Fibroblast of lung (primary cell): ENCODE measurements around the gene UBE2L3. TPM values are rescaled to one million over a fixed set of nuclear protein-coding genes. Genes with fewer than 3 reads are reported as not detected.

Experiments
- DNase-seq, 2 donors: peaks; one replicate each; pipeline versions ENCODE4 v3.0.0 to v3.0.0-alpha.2; 2010; ENCODE audit warnings: low read depth in 2 of 2
- H2AFZ ChIP-seq: 2 replicates; pipeline ENCODE4 v1.5.1; 2012; ENCODE audit warnings: low read length, control low read depth, inconsistent platforms
- H3K27ac ChIP-seq: 2 replicates; pipeline ENCODE4 v1.5.1; 2011; ENCODE audit warnings: low read length, control low read depth; ENCODE audit not compliant: insufficient read depth
- H3K27me3 ChIP-seq: 2 replicates; pipeline ENCODE4 v1.5.1; 2011; ENCODE audit warnings: mild to moderate bottlenecking, low read length; ENCODE audit not compliant: control insufficient read depth, insufficient read depth
- H3K36me3 ChIP-seq: 2 replicates; pipeline ENCODE4 v1.5.1; 2011; ENCODE audit warnings: low read length; ENCODE audit not compliant: control insufficient read depth, insufficient read depth
- H3K4me1 ChIP-seq: 2 replicates; pipeline ENCODE4 v1.5.1; 2011; ENCODE audit warnings: low read length; ENCODE audit not compliant: control insufficient read depth, insufficient read depth; ENCODE audit errors: extremely low read depth
- H3K4me2 ChIP-seq: 2 replicates; pipeline ENCODE4 v1.5.1; 2011; ENCODE audit warnings: low read length, control low read depth; ENCODE audit not compliant: insufficient read depth; ENCODE audit errors: extremely low read depth
- H3K4me3 ChIP-seq, 4 experiments: fragments of 200-600 bp in 1 of 4; sonication (generic) in 1 of 4; replicated peaks in 1 of 4; 2 replicates each; pipeline ENCODE4 v1.5.1; 2011 to 2016; ENCODE audit warnings: low read length in 4 of 4, low read depth in 3 of 4, mild to moderate bottlenecking in 3 of 4, control low read depth in 2 of 4, inconsistent platforms in 1 of 4, mixed read lengths in 1 of 4; ENCODE audit not compliant: insufficient read depth in 1 of 4; ENCODE audit errors: control extremely low read depth in 1 of 4
- H3K79me2 ChIP-seq: 2 replicates; pipeline ENCODE4 v1.5.1; 2012; ENCODE audit warnings: mild to moderate bottlenecking, low read length, inconsistent platforms; ENCODE audit not compliant: control insufficient read depth, insufficient read depth
- H3K9ac ChIP-seq: 2 replicates; pipeline ENCODE4 v1.5.1; 2011; ENCODE audit warnings: mild to moderate bottlenecking, low read length, control low read depth; ENCODE audit not compliant: insufficient read depth
- H3K9me3 ChIP-seq: 2 replicates; pipeline ENCODE4 v1.5.1; 2012; ENCODE audit warnings: low read depth, low read length; ENCODE audit not compliant: control insufficient read depth, insufficient read depth
- H4K20me1 ChIP-seq: 2 replicates; pipeline ENCODE4 v1.5.1; 2011; ENCODE audit warnings: low read length; ENCODE audit not compliant: control insufficient read depth, insufficient read depth; ENCODE audit errors: extremely low read depth
- EZH2 ChIP-seq: IDR thresholded peaks from 2 replicates; pipeline ENCODE4 v1.5.1; 2012; ENCODE audit warnings: low read length, control low read depth, mild to moderate bottlenecking; ENCODE audit errors: missing control alignments
- polyA plus RNA-seq, 2 donors: library from polyadenylated mRNA; depleted of rRNA in 1 of 2; stranded (reverse) in 1 of 2; unstranded in 1 of 2; fragments of >200 nt; gene quantifications; 2 replicates each; pipeline ENCODE4 v1.2.1, GENCODE V29; 2011 to 2012; ENCODE audit warnings: missing spikeins in 1 of 2
- total RNA-seq: library from RNA; depleted of rRNA; stranded (reverse); fragments of >200 nt; gene quantifications from 2 replicates; pipeline ENCODE4 v1.2.1, GENCODE V29; 2014
- TF ChIP-seq, protein P1 (sequence below), 2 donors: IDR thresholded peaks in 1 of 2; conservative IDR thresholded peaks in 1 of 2; 1 replicate in 1 of 2; 2 replicates in 1 of 2; pipeline ENCODE4 v1.5.1; 2011 to 2012; ENCODE audit warnings: low read length in 2 of 2, control low read depth in 1 of 2, inconsistent platforms in 1 of 2, low read depth in 1 of 2, mild to moderate bottlenecking in 1 of 2

Gene UBE2L3
- total and polyA plus RNA-seq, 2 donors (not counting 1 experiment from before 2014, with no cell fraction given), result 23.8 to 82.4 TPM

DNA sequence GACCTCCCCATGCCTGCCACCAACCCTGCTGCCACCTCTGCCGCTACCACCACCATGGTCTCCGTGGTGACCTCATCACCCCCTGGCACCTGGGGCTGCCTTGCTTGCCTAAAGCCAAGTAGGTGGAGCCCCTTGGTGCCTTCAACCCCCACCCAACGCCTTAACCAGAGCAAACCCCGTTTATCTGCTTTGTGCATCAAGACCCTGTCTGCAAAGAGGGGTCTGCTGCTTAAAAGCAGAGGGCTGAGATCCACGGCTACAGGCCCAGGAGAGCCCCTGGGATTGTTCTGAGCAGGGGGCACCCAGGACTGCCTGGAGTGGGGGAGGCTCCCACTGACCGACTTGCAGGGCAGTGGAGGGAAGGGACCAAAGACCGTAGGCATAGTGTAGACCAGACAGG, 93.4 kb downstream of the UBE2L3 start:
- Histone ChIP-seq H3K36me3 (no peaks in the 10 kb centered on the region), H2AFZ (no peak overlapping the region), H3K79me2 (no peaks in the 10 kb centered on the region), H3K9ac (no peak overlapping the region), H3K4me2 (no peak overlapping the region), H3K27me3 (no peaks in the 10 kb centered on the region), H4K20me1 (no peaks in the 10 kb centered on the region), H3K4me3 (no peak overlapping the region), H3K27ac (no peak overlapping the region), H3K4me1 (no peaks in the 10 kb centered on the region), H3K9me3 (no peaks in the 10 kb centered on the region)
- no peak for DNase-seq
- no peak for TF ChIP-seq EZH2

DNA sequence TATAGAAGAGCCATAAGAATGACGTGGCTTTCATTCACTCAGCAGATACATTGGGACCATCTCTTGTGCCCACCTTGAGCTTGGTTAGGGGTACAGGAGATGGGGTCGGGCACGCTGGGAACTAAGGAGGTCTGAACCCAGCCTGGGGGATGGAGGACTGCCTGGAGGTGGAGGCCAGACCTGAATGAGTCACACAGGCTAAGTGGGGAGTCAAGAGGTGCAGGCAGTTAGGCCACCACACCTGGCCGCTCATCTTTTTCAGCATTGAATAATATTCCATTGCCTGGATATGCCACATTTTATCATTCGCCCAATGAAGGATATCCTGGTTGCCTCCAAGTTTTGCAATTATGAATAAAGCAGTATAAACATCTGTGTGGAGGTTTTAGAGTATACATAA, 94.5 kb downstream of the UBE2L3 start:
- Histone ChIP-seq H3K4me2 (no peak overlapping the region), H3K9me3 (no peaks in the 10 kb centered on the region), H2AFZ (no peak overlapping the region), H4K20me1 (no peaks in the 10 kb centered on the region), H3K27ac (no peak overlapping the region), H3K9ac (no peak overlapping the region), H3K4me1 (no peaks in the 10 kb centered on the region), H3K36me3 (no peaks in the 10 kb centered on the region), H3K27me3 (no peaks in the 10 kb centered on the region), H3K4me3 (no peak overlapping the region), H3K79me2 (peaks cover 1% of the 10 kb centered on the region)
- TF ChIP-seq EZH2, result no peak
- TF ChIP-seq, protein P1, sequence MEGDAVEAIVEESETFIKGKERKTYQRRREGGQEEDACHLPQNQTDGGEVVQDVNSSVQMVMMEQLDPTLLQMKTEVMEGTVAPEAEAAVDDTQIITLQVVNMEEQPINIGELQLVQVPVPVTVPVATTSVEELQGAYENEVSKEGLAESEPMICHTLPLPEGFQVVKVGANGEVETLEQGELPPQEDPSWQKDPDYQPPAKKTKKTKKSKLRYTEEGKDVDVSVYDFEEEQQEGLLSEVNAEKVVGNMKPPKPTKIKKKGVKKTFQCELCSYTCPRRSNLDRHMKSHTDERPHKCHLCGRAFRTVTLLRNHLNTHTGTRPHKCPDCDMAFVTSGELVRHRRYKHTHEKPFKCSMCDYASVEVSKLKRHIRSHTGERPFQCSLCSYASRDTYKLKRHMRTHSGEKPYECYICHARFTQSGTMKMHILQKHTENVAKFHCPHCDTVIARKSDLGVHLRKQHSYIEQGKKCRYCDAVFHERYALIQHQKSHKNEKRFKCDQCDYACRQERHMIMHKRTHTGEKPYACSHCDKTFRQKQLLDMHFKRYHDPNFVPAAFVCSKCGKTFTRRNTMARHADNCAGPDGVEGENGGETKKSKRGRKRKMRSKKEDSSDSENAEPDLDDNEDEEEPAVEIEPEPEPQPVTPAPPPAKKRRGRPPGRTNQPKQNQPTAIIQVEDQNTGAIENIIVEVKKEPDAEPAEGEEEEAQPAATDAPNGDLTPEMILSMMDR (conservative IDR thresholded peaks at IDR 0.05 in 1 of 2, IDR thresholded peaks at IDR 0.05 in 1 of 2; ENCODE audit: low read depth in 1 of 2, low read length in 2 of 2), result no peak
- DNase-seq, result no peak

- TF ChIP-seq, protein P1 (conservative IDR thresholded peaks at IDR 0.05 in 1 of 2, IDR thresholded peaks at IDR 0.05 in 1 of 2; ENCODE audit: low read depth in 1 of 2, low read length in 2 of 2), result no peak
- TF ChIP-seq EZH2, result no peak
- H2AFZ ChIP-seq, result no peak overlapping the region
- no peaks in the 10 kb centered on the region for H3K36me3 ChIP-seq
- no peaks in the 10 kb centered on the region for H3K27me3 ChIP-seq
- H3K79me2 ChIP-seq, result peaks cover 7% of the 10 kb centered on the region
- no peak overlapping the region for H3K4me2 ChIP-seq
- no peaks in the 10 kb centered on the region for H3K9me3 ChIP-seq
- H3K27ac ChIP-seq, result no peak overlapping the region
- H3K9ac ChIP-seq, result no peak overlapping the region
- H4K20me1 ChIP-seq, result no peaks in the 10 kb centered on the region
- H3K4me3 ChIP-seq, result no peak overlapping the region
- H3K4me1 ChIP-seq, result no peaks in the 10 kb centered on the region
- DNase-seq, result no peak
Observed at GRCh38 chr22:21663738-21664137, 96.2 kb downstream of the UBE2L3 start.
